GM08714 (cell line): ENCODE results near the gene RUBCNL.

ENCODE experiments used
- H3K4me3 ChIP-seq: fragments of 200-500 bp; sonication (Bioruptor generic); 2 replicates; pipeline ENCODE4 v1.5.1; 2014; ENCODE audit warnings: mild to moderate bottlenecking, low read length, inconsistent platforms
- ZNF274 ChIP-seq: IDR thresholded peaks from 2 replicates; pipeline ENCODE4 v1.6.1; 2012; ENCODE audit warnings: mild to moderate bottlenecking, low read depth, low read length

The RUBCNL gene

DNA sequence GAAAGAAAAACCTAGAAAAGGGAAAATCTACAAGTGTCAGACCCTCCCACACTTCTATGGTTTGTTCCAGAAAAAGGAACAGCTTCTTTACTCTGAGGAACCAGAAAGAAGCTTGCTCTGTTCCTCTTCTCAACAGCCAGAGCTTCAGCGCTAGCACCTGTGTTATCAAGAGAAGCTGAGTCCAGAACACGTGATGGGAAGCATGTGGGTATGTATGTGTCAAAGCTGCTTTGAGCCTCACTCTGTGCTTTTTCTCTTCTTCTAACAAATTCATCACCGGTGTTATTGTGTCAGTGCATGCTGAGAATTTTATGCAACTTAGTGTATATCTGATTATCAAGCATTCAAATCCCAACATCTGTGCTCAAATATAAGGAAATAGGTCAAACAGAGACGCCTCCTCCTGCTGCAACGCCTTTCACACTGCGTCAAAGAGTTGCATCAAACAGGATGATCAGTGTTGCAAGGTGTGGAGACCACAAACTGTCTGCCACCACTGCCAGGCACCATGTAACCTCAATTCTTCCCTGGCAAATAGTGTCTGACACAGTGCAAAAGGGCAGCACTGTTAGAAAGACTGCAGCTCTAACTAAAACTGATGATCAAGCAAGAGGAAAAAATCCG, 91.4 kb downstream of the RUBCNL start:
- TF ChIP-seq ZNF274: no peak
- no peak overlapping the region; the same call in 1 of the 2 replicates for H3K4me3 ChIP-seq

DNA sequence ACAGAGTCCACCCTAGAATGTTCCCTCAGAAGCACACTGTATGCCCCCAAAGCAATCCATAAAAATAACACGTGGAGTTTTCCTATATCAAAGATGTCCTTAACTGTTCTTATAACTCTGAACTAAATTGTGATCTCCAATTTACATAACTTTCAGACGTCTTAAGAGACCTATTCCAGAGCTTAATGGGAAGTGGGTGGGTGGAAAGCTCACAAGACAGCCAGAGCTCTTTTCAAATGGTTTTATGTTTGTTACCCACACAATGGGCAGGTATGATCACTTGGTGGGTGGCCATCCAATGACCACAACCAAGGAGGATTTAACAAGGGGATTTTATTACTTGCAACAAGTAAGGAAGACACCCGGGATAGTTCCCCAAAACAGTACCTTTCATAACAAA, 93.6 kb downstream of the RUBCNL start:
- no peak for TF ChIP-seq ZNF274
- no peak overlapping the region for H3K4me3 ChIP-seq
